ENCODE data around the gene CREB5.
A peak's percentile ranks its signal among the peaks of the same experiment; 100 is the strongest.

DNA sequence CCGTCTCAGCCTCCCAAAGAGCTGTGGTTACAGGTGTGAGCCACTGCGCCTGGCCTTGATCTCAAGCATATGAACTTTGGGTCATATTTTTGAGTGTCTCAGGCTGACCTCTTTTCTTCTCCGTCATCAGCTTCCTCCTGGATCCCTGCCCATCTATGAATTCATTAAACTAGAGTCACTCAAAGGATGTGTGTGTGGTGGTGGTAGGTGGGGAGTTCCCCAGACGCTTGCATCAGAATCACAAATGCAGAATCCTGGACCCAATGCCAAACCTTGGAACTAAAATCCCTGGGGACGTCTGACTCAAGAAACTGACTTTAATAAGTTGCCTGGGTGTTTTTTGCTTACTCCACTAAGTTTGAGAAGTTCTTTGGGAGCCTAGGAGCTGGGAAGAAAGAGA is 6.7 kb upstream of the CREB5 start:
- TF ChIP-seq POLR2A (IDR thresholded peaks at IDR 0.05) (no peak), POLR2AphosphoS5 (IDR thresholded peaks at IDR 0.05) (peak; percentile 53)
- TF ChIP-seq, protein P1, sequence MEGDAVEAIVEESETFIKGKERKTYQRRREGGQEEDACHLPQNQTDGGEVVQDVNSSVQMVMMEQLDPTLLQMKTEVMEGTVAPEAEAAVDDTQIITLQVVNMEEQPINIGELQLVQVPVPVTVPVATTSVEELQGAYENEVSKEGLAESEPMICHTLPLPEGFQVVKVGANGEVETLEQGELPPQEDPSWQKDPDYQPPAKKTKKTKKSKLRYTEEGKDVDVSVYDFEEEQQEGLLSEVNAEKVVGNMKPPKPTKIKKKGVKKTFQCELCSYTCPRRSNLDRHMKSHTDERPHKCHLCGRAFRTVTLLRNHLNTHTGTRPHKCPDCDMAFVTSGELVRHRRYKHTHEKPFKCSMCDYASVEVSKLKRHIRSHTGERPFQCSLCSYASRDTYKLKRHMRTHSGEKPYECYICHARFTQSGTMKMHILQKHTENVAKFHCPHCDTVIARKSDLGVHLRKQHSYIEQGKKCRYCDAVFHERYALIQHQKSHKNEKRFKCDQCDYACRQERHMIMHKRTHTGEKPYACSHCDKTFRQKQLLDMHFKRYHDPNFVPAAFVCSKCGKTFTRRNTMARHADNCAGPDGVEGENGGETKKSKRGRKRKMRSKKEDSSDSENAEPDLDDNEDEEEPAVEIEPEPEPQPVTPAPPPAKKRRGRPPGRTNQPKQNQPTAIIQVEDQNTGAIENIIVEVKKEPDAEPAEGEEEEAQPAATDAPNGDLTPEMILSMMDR (IDR thresholded peaks at IDR 0.05) = no peak
